GM19468 (cell line): ENCODE data around the gene ELOVL6.

Source experiments
- ATAC-seq: cut with Tn5 transposase; IDR thresholded peaks from one replicate; pipeline ENCODE4 v1.9.1; 2021; ENCODE audit warnings: mild to moderate bottlenecking, moderate library complexity, moderate number of reproducible peaks; ENCODE audit not compliant: unreplicated experiment; ENCODE audit errors: extremely low read depth

ELOVL6 gene

GRCh38 chr4:110004556-110004955, 193.9 kb downstream of the ELOVL6 start:
- no peak for ATAC-seq

- no peak for ATAC-seq
Measured at GRCh38 chr4:110003401-110004187, 194.8 kb downstream of the ELOVL6 start.

- no peak for ATAC-seq
Measured at GRCh38 chr4:110002326-110002725, 196.1 kb downstream of the ELOVL6 start.

- no peak for ATAC-seq
Measured at GRCh38 chr4:109999585-109999912, 198.9 kb downstream of the ELOVL6 start.

GRCh38 chr4:109998867-109999584, 199.4 kb downstream of the ELOVL6 start:
- ATAC-seq, result no peak

GRCh38 chr4:109996526-109996925, 201.9 kb downstream of the ELOVL6 start:
- ATAC-seq, result no peak
